Colonic mucosa (tissue), 4 donors: ENCODE results near the gene LPCAT3. TPM values are rescaled to one million over a fixed set of nuclear protein-coding genes. Genes with fewer than 3 reads are reported as not detected.

ENCODE experiments used
- DNase-seq: peaks from one replicate; pipeline ENCODE4 v3.0.0-alpha.2; 2020
- H3K27ac ChIP-seq: fragments of 200-600 bp; one replicate; pipeline ENCODE4 v1.8.0; 2021
- H3K27me3 ChIP-seq: fragments of 200-600 bp; one replicate; pipeline ENCODE4 v1.8.0; 2021
- H3K36me3 ChIP-seq: fragments of 200-600 bp; one replicate; pipeline ENCODE4 v1.8.0; 2021
- H3K4me1 ChIP-seq: fragments of 200-600 bp; one replicate; pipeline ENCODE4 v1.8.0; 2021; ENCODE audit warnings: mild to moderate bottlenecking
- H3K4me3 ChIP-seq: fragments of 200-600 bp; one replicate; pipeline ENCODE4 v1.8.0; 2021
- H3K9ac ChIP-seq, 2 donors: one replicate each; pipeline ENCODE4 v1.7.0; 2013; ENCODE audit warnings: control low read depth in 2 of 2, low read depth in 2 of 2, low read length in 2 of 2
- H3K9me3 ChIP-seq: fragments of 200-600 bp; one replicate; pipeline ENCODE4 v1.8.0; 2021
- CTCF ChIP-seq: fragments of 200-600 bp; IDR thresholded peaks from one replicate; pipeline ENCODE4 v1.8.0; 2022; ENCODE audit warnings: antibody characterized with exemption, mild to moderate bottlenecking
- intact Hi-C: fragments of 100-400 bp; cut with DNase I; formaldehyde crosslinking; loops from one replicate; pipeline ENCODE4 v1.14.1; 2022
- total RNA-seq, 2 donors: library from RNA; stranded (reverse); fragmentation: NEBNext Ultra II Directional in 1 of 2; extraction: Animal tissue kit (Norgen Biotek cat#: 25700) in 1 of 2; gene quantifications; one replicate each; pipeline ENCODE4 v1.2.1, GENCODE V29; 2021
- donor health status: healthy.
- donor health status: DM: no; HTN: no; CAD: no.
- donor health status: DM: no; HTN: no; CAD: no.

The LPCAT3 gene
- total RNA-seq, 2 donors from 2014 or later = 71.8 to 77.9 TPM

DNA sequence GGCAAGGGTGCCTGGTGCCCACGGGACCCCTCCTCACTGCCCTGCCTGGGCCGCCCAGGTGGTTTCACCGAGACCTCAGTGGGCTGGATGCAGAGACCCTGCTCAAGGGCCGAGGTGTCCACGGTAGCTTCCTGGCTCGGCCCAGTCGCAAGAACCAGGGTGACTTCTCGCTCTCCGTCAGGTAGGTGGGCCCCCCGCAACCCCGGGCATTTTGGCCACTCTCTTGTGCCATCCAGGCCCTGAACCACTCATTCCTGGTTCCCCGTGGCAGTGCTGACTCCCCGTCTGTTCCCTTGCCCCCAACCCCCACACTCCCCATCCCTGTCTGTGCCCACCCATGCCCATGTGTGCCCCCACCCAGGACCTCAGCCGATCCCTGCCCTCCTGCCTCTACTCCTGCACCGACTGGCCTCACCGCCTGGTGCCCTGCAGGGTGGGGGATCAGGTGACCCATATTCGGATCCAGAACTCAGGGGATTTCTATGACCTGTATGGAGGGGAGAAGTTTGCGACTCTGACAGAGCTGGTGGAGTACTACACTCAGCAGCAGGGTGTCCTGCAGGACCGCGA is 66.6 kb downstream of the LPCAT3 start:
- H3K9ac ChIP-seq = peak overlapping the region; percentile 74
- H3K36me3 ChIP-seq = no peaks in the 10 kb centered on the region
- no peak for DNase-seq
- H3K9me3 ChIP-seq = no peaks in the 10 kb centered on the region
- no peak for TF ChIP-seq CTCF
- no peaks in the 10 kb centered on the region for H3K4me1 ChIP-seq
- intact Hi-C loops = no loop called here
- H3K4me3 ChIP-seq = peak overlapping the region; percentile 38
- H3K27ac ChIP-seq = peak overlapping the region; percentile 80
- no peaks in the 10 kb centered on the region for H3K27me3 ChIP-seq

GRCh38 chr12:6950811-6951540 is 67.3 kb downstream of the LPCAT3 start, which contains the start of gene PTPN6:
Gene PTPN6 (plus strand): TSS chr12:6951356. CDS start chr12:6951513, 157 bp downstream.
- TF ChIP-seq CTCF = no peak
- peak within 1 kb of the TSS; percentile 38 for H3K4me3 ChIP-seq
- H3K27ac ChIP-seq = peak within 1 kb of the TSS; percentile 80
- H3K36me3 ChIP-seq = no peaks in the 10 kb centered on the region
- intact Hi-C loops = no loop called here
- no peaks in the 10 kb centered on the region for H3K4me1 ChIP-seq
- no peak for DNase-seq
- no peaks in the 10 kb centered on the region for H3K27me3 ChIP-seq
- no peaks in the 10 kb centered on the region for H3K9me3 ChIP-seq
- peak within 1 kb of the TSS; percentile 74 for H3K9ac ChIP-seq

- H3K9ac ChIP-seq = peak overlapping the region; percentile 31 to 74
- intact Hi-C loops = no loop called here
- H3K27me3 ChIP-seq = no peaks in the 10 kb centered on the region
- peaks cover 5% of the 10 kb centered on the region for H3K4me1 ChIP-seq
- peak overlapping the region; percentile 80 for H3K27ac ChIP-seq
- no peak for DNase-seq
- no peak for TF ChIP-seq CTCF
- H3K36me3 ChIP-seq = no peaks in the 10 kb centered on the region
- H3K4me3 ChIP-seq = no peak overlapping the region
- H3K9me3 ChIP-seq = no peaks in the 10 kb centered on the region
Observed at GRCh38 chr12:6950401-6950801, 67.9 kb downstream of the LPCAT3 start.

DNA sequence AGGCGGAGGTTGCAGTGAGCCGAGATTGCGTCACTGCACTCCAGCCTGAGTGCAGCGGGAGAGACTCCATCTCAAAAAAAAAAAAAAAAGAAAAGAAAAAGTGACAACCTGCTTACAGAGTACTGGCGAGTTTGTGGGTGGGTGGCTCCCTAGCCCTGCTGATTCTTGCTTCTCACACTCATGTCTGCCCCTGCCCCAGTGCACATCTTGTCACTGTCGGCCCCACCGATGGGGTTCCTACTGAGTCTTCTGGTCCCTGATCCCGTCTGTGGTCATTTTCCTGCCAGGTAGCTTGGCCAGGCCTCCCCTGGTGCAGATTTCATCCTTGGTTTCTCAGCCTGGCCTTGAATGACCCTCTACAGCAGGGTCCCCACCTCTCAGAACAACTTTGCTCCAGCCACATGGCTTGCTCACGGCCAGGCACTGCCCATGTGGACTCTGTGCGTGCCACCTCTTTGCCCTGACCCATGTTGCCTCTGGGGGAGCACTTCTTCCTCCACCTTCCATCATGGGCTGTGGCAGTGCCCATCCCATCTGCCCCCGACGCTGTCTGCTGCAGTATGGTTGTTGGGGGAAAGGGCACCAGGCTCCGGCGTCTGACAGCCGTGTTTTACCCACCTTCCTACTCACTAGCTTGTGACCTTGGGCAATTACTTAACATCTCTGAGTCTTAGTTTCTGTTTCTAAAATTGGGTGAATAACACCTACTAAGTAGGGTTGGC is 69.2 kb downstream of the LPCAT3 start:
- no peak for DNase-seq
- Histone ChIP-seq H3K9me3 (no peaks in the 10 kb centered on the region), H3K27ac (peak overlapping the region; percentile 44), H3K36me3 (no peaks in the 10 kb centered on the region), H3K27me3 (no peaks in the 10 kb centered on the region), H3K9ac (no peak overlapping the region), H3K4me1 (peaks cover 9% of the 10 kb centered on the region), H3K4me3 (no peak overlapping the region)
- TF ChIP-seq CTCF = no peak
- intact Hi-C loops = no loop called here

- intact Hi-C loops = no loop called here
- Histone ChIP-seq H3K4me1 (peaks cover 14% of the 10 kb centered on the region), H3K27ac (no peak overlapping the region)
Observed at GRCh38 chr12:6947615-6948014, 70.7 kb downstream of the LPCAT3 start.

More at GRCh38 chr12:6947615-6948014, 70.7 kb downstream of the LPCAT3 start:
- DNase-seq = no peak
- Histone ChIP-seq H3K36me3 (no peaks in the 10 kb centered on the region), H3K27me3 (no peaks in the 10 kb centered on the region), H3K9ac (peak overlapping the region in 1 of 2 donors; percentile 5), H3K9me3 (no peaks in the 10 kb centered on the region), H3K4me3 (no peak overlapping the region)
- no peak for TF ChIP-seq CTCF
